Activated CD4-positive, CD25-positive, alpha-beta regulatory T cell treated with anti-CD3 and anti-CD28 coated beads, Interleukin-2, amount 50 U/mL, for 72 hours (primary cell): Measurements from ENCODE around the gene PIK3CG.

Experiments used
- DNase-seq: peaks from one replicate; pipeline ENCODE4 v3.0.0; 2021

PIK3CG gene

GRCh38 chr7:106858618-106859532, 6.2 kb upstream of the PIK3CG start:
- no peak for DNase-seq

- DNase-seq: no peak
Measured at GRCh38 chr7:106862317-106863089, 2.6 kb upstream of the PIK3CG start.

- DNase-seq: no peak
Measured at GRCh38 chr7:106863274-106863997, 1.6 kb upstream of the PIK3CG start.

- DNase-seq: no peak
Measured at GRCh38 chr7:106864298-106865081, 592 bp upstream of the PIK3CG start.

- DNase-seq: no peak
Measured at GRCh38 chr7:106866298-106867281, 1.5 kb downstream of the PIK3CG start.

GRCh38 chr7:106867641-106868351, 2.7 kb downstream of the PIK3CG start:
- DNase-seq: no peak

- no peak for DNase-seq
Measured at GRCh38 chr7:106868364-106868763, 3.3 kb downstream of the PIK3CG start.

GRCh38 chr7:106869954-106870353, 4.9 kb downstream of the PIK3CG start:
- DNase-seq: no peak

GRCh38 chr7:106870528-106870927, 5.4 kb downstream of the PIK3CG start:
- DNase-seq: no peak

- DNase-seq: no peak
Measured at GRCh38 chr7:106870983-106871410, 5.9 kb downstream of the PIK3CG start.

- no peak for DNase-seq
Measured at GRCh38 chr7:106871793-106872571, 6.9 kb downstream of the PIK3CG start.

- DNase-seq: no peak
Measured at GRCh38 chr7:106872763-106873162, 7.7 kb downstream of the PIK3CG start.

GRCh38 chr7:106874076-106874475, 9.0 kb downstream of the PIK3CG start:
- no peak for DNase-seq

- no peak for DNase-seq
Measured at GRCh38 chr7:106875508-106875907, 10.4 kb downstream of the PIK3CG start.

- DNase-seq: no peak
Measured at GRCh38 chr7:106878748-106879439, 13.8 kb downstream of the PIK3CG start.

- no peak for DNase-seq
Measured at GRCh38 chr7:106881984-106882383, 16.9 kb downstream of the PIK3CG start.

GRCh38 chr7:106883456-106884026, 18.5 kb downstream of the PIK3CG start:
- no peak for DNase-seq

GRCh38 chr7:106885652-106886051, 20.6 kb downstream of the PIK3CG start:
- DNase-seq: no peak

GRCh38 chr7:106887421-106887820, 22.3 kb downstream of the PIK3CG start:
- no peak for DNase-seq
